WTC11 (cell line): ENCODE results near the gene PLEKHN1.

Experiments
- ATF2 ChIP-seq: sonication (generic); formaldehyde crosslinking; IDR thresholded peaks from 2 replicates; pipeline ENCODE4 v1.8.1; 2022; ENCODE audit warnings: low read depth, missing genetic modification reagents, borderline replicate concordance
- ATF3 ChIP-seq: sonication (generic); formaldehyde crosslinking; conservative IDR thresholded peaks from 2 replicates; pipeline ENCODE4 v1.8.1; 2022; ENCODE audit warnings: mild to moderate bottlenecking, missing genetic modification reagents
- CREM ChIP-seq: sonication (generic); formaldehyde crosslinking; IDR thresholded peaks from 2 replicates; pipeline ENCODE4 v1.8.1; 2022; ENCODE audit warnings: mild to moderate bottlenecking, missing genetic modification reagents, moderate library complexity
- CTCF ChIP-seq: fragments of 200-600 bp; IDR thresholded peaks from 2 replicates; pipeline ENCODE4 v1.8.0; 2022; ENCODE audit warnings: antibody characterized with exemption
- E2F4 ChIP-seq: sonication (generic); formaldehyde crosslinking; IDR thresholded peaks from 2 replicates; pipeline ENCODE4 v1.8.1; 2022; ENCODE audit warnings: low read depth, mild to moderate bottlenecking, moderate library complexity, missing genetic modification reagents, borderline replicate concordance
- ETV6 ChIP-seq: sonication (generic); formaldehyde crosslinking; IDR thresholded peaks from 2 replicates; pipeline ENCODE4 v1.8.1; 2022; ENCODE audit warnings: mild to moderate bottlenecking, missing genetic modification reagents
- JUN ChIP-seq: sonication (generic); formaldehyde crosslinking; IDR thresholded peaks from 2 replicates; pipeline ENCODE4 v1.8.0; 2023; ENCODE audit warnings: mild to moderate bottlenecking, missing genetic modification reagents
- OVOL2 ChIP-seq: fragments of 250-450 bp; sonication (Bioruptor Pico); IDR thresholded peaks from 2 replicates; pipeline ENCODE4 v1.9.0; 2021; ENCODE audit warnings: mild to moderate bottlenecking, borderline replicate concordance
- RELA ChIP-seq: sonication (generic); formaldehyde crosslinking; IDR thresholded peaks from 2 replicates; pipeline ENCODE4 v1.8.1; 2022; ENCODE audit warnings: missing genetic modification reagents, mild to moderate bottlenecking, borderline replicate concordance
- TCF7 ChIP-seq: sonication (generic); formaldehyde crosslinking; IDR thresholded peaks from 2 replicates; pipeline ENCODE4 v1.8.0; 2022; ENCODE audit warnings: mild to moderate bottlenecking, low read depth, missing genetic modification reagents, moderate library complexity
- TF ChIP-seq, protein P1 (sequence below): sonication (generic); formaldehyde crosslinking; IDR thresholded peaks from 2 replicates; pipeline ENCODE4 v1.8.0; 2022; ENCODE audit warnings: mild to moderate bottlenecking, missing genetic modification reagents
- TF ChIP-seq, protein P2 (sequence below): fragments of 250-450 bp; sonication (Bioruptor Pico); IDR thresholded peaks from 2 replicates; pipeline ENCODE4 v2.1.2; 2022; ENCODE audit warnings: mild to moderate bottlenecking, moderate library complexity

DNA sequence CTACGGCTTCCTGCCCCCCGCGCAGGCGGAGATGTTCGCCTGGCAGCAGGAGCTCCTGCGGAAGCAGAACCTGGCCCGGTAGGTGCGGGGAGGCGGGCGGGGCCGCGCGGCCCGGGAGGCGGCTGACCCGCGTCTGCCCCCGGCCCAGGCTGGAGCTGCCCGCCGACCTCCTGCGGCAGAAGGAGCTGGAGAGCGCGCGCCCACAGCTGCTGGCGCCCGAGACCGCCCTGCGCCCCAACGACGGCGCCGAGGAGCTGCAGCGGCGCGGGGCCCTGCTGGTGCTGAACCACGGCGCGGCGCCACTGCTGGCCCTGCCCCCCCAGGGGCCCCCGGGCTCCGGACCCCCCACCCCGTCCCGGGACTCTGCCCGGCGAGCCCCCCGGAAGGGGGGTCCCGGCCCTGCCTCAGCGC is 23.9 kb upstream of the PLEKHN1 start:
- TF ChIP-seq CTCF (no peak), RELA (no peak), ETV6 (no peak), OVOL2 (CRISPR knock-in tag) (no peak), CREM (CRISPR knock-in tag) (no peak), E2F4 (CRISPR knock-in tag) (no peak), JUN (CRISPR knock-in tag) (no peak), TCF7 (CRISPR knock-in tag) (no peak), ATF3 (CRISPR knock-in tag) (no peak), ATF2 (no peak)
- TF ChIP-seq, protein P1, sequence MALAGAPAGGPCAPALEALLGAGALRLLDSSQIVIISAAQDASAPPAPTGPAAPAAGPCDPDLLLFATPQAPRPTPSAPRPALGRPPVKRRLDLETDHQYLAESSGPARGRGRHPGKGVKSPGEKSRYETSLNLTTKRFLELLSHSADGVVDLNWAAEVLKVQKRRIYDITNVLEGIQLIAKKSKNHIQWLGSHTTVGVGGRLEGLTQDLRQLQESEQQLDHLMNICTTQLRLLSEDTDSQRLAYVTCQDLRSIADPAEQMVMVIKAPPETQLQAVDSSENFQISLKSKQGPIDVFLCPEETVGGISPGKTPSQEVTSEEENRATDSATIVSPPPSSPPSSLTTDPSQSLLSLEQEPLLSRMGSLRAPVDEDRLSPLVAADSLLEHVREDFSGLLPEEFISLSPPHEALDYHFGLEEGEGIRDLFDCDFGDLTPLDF (CRISPR knock-in tag), result no peak
- TF ChIP-seq, protein P2, sequence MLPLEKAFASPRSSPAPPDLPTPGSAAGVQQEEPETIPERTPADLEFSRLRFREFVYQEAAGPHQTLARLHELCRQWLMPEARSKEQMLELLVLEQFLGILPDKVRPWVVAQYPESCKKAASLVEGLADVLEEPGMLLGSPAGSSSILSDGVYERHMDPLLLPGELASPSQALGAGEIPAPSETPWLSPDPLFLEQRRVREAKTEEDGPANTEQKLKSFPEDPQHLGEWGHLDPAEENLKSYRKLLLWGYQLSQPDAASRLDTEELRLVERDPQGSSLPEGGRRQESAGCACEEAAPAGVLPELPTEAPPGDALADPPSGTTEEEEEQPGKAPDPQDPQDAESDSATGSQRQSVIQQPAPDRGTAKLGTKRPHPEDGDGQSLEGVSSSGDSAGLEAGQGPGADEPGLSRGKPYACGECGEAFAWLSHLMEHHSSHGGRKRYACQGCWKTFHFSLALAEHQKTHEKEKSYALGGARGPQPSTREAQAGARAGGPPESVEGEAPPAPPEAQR (CRISPR knock-in tag), result no peak
